Epidermal melanocyte (primary cell): ENCODE measurements around the gene E4F1.
A peak's percentile ranks its signal among the peaks of the same experiment; 100 is the strongest.

Experiments used
- DNase-seq: peaks from one replicate; pipeline ENCODE4 v3.0.0; 2011; ENCODE audit warnings: low spot score; ENCODE audit not compliant: insufficient read length

Gene E4F1, protein sequence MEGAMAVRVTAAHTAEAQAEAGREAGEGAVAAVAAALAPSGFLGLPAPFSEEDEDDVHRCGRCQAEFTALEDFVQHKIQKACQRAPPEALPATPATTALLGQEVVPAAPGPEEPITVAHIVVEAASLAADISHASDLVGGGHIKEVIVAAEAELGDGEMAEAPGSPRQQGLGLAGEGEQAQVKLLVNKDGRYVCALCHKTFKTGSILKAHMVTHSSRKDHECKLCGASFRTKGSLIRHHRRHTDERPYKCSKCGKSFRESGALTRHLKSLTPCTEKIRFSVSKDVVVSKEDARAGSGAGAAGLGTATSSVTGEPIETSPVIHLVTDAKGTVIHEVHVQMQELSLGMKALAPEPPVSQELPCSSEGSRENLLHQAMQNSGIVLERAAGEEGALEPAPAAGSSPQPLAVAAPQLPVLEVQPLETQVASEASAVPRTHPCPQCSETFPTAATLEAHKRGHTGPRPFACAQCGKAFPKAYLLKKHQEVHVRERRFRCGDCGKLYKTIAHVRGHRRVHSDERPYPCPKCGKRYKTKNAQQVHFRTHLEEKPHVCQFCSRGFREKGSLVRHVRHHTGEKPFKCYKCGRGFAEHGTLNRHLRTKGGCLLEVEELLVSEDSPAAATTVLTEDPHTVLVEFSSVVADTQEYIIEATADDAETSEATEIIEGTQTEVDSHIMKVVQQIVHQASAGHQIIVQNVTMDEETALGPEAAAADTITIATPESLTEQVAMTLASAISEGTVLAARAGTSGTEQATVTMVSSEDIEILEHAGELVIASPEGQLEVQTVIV

DNA sequence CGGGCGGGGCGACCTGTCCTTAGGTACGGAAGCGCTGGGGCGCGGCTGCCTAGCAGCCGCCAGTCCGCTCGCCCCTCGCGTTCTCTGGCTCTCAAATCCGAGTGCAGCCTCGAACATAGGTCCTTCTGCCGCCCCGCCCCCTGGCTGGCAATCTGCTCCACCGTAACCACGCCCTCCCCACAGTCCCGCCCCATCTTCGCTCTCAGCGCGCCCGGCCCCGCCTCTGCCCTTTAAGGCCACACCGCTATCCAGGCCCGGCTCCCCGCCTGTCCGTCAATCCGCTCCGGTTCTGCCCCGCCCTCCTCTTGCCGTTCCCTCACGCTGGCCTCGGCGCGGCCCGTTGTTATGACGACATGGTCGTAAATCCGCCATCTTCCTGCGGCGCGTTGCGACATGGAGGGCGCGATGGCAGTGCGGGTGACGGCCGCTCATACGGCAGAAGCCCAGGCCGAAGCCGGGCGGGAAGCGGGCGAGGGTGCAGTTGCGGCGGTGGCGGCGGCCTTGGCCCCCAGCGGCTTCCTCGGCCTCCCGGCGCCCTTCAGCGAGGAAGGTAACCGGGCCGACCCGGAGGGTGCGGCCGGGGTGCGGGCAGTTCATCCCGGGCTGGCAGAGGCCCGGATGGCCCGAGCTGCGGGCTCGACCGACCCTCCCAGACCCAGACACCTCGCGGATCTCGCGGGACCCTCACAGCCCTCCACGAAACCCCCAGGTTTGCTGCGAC lies at the start of gene E4F1:
Gene E4F1 (plus strand): TSS at position 371 of the 721 bp plus-strand sequence. CDS start 23 bp downstream, at position 394.
- DNase-seq = peak; percentile 100

DNA sequence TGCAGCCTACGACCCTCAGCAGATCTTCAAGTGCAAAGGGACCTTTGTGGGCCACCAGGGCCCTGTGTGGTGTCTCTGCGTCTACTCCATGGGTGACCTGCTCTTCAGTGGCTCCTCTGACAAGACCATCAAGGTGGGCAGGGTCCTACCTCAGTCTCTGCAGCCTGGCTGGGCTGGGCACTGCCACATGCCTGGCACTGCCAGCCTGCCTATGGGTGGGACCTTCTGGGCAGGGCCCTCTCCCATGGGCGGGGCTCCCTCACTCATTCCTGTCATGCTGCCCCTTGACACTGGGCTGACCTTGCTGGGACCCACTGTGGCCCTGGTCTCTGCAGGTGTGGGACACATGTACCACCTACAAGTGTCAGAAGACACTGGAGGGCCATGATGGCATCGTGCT lies 49.5 kb upstream of the E4F1 start:
- DNase-seq = no peak

DNA sequence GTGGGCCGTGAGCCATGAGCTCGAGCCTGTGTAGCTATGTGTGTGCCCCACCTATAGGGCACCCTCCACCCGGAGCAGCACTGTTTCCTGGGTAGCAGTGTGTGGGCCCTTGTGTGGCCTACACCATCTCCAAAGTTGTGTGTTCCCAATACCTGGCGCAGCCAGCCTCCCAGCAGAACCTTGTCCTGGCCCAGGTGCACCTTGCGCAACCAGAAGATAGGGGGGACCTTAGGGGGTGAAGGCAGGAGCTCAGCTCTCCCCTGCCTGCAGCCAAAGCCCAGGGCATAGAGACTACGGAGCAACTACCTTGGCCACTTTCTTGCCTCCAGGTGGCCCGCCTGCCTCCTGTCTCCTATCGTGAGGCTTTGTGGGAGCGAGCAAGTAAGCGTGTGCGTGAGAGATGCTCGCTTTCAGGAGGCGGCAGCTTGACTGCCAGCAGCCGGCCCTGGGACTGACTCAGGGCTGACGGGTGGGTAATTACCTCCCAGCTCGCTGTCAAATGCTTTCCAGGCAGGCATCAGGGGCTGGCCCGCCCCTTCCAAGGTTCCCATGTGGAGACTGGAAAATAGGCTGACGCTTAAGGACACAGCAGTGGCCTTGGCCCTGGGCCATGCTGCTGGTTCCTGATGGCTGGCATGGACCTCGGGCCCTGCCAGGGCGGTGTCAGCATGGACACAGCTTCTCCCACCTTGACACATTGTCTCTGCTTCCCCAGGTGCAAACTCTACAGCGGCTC lies 48.8 kb upstream of the E4F1 start:
- DNase-seq = no peak

DNA sequence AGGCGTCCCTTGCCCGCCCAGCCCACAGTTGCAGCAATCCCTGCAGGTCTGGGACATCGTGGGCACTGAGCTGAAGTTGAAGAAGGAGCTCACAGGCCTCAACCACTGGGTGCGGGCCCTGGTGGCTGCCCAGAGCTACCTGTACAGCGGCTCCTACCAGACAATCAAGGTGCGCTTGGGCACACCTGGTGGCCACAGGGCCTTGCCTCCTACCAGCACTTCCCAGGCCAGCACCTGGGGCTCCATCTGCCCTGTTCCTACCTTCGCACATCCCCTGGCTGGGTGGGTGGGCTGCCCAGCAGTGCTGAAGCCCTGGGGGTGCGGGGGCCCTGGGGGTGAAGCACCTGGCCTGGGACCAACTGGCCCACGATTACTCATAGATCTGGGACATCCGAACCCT lies 47.9 kb upstream of the E4F1 start:
- DNase-seq = no peak

DNA sequence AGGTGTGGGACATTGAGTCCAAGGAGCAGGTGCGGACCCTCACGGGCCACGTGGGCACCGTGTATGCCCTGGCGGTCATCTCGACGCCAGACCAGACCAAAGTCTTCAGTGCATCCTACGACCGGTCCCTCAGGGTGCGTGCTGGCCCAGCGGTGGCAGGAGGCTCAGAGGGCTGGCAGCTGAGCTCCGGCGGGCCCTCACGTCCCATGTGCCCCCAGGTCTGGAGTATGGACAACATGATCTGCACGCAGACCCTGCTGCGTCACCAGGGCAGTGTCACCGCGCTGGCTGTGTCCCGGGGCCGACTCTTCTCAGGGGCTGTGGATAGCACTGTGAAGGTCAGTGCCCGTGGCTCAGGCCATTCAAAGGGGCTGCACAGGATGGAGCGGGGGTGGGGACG lies 47.3 kb upstream of the E4F1 start:
- DNase-seq = no peak

DNA sequence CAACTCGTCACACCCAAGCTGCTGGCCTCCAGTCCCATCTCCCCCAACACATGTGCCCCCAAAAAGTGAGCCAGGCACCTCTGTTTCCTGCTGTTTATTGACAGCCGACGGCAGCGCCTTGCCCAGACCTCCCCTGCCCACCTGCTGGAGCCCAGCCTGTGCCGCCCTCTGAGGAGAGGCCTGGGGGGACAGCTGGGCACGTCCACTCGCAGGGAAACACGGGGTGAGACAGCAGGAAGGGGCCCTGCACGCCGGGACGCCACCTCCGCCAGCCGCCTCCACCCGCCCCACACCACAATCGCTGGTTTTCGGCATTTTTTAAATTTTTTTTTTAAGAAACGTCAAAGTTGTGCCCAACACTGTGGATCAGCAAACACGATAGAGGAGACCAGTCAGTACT lies 46.3 kb upstream of the E4F1 start:
- no peak for DNase-seq

DNA sequence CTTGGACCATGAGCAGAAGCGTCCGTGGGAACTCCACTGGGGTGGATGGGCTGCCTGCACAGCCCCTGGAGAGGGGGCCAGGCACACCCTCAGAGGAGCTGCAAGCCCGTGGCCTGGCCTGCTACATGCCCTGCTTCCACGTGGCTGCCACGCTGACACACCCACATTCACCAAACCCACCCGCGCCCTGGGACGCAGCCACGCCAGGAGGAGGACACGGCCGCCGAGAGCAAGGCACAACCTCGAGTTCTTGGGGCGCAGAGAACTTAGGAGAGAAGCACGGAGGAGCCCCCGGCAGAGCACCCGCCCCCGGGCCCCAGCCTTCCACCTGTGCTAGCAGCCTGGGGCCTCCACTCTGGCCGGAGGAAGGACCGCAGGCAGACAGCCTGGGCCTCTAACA lies 45.8 kb upstream of the E4F1 start:
- DNase-seq = no peak

DNA sequence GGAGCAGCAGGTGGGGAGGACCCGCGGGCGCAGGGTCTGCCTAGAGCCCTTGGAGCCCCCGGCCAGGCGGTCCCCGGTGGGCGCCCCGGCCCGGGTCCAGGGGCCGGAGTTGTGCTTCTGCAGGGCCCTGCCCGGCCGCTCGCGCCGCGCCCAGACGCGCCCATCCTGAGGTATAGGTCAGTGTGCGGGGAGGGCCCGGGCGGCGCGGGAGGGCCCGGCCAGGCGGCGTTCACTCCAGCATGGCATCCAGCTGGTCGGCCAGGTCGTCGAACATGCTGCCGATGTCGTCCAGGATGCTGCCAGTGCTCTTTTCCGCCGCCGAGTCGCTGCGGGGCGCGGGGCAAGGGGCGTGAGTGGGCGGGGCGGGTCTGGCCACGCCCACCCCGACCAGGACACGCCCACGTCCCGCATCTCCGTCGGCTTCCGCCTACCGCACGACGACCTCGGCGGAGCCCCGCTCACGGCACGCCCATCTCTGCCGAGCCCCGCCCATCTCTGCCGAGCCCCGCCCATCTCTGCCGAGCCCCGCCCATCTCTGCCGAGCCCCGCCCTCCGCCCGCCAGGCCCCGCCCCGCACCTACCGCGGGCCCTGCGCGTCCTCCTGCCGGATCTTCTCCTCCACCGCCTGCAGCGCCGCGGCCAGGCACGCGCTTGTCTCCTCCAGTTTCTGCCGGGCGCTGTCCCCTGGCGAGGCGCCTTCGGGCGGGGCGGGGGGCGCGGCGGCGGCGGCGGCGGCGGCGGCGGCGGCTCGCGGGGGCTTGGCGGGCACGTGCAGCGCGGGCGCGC lies 44.9 kb upstream of the E4F1 start:
- no peak for DNase-seq

DNA sequence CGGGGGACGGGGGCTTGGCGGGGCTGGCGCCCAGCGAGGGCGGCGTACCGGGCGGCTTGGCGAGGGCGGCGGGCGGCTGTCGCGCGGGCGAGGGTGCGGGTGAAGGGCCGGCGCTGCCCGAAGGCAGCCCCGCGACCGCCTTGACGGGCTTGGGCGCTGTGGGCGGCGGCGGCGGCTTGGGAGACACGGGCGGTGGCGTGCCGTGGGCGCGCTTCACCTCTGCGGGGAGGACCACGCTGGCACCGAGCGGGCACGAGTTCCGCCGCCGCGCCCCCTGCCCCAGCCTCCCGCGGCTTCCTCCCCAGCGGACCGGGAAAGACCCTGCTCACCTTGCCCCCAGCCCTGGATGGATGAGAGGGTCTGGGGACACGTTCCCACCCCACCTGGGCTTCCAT lies 44.3 kb upstream of the E4F1 start:
- no peak for DNase-seq

DNA sequence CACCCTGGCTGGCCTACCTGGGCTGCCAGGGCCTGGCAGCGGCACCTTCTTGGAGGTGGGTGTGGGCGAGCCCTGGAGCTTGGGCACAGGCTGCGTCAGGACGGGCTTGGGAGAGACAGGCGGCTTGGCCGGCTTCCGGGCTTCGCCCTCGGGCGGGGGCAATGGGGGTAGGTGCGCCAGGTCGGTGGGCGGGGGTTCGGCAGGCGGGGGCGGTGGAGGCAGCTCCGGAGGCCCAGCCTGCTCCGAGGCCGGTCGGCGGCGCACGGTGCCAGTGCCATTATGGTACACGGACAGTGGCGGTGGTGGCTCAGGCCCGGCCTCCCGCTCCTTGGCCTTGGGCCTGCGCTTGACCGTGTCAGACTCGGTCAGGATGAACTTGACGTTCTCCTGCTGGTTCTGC lies 43.8 kb upstream of the E4F1 start:
- DNase-seq = no peak

DNA sequence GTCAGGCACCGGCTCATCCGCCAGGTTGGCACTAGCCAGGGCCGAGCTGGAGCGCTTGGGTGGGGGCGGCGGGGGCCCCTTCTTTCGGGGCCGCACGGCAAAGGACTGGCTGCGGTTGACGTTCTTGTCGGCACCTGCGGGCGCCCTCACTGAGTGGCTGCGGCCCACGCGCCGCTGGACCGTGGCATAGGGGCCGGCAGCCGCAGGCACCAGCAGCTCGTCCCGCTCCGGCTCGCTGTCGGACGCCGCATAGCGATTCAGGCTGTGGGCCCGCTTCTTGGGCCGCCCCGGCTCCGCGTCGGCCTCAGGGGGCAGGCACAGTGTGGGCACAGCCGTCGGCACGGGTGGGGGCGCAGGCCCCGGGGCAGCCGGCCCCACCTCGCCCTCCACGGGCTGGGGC lies 42.9 kb upstream of the E4F1 start:
- DNase-seq = no peak

DNA sequence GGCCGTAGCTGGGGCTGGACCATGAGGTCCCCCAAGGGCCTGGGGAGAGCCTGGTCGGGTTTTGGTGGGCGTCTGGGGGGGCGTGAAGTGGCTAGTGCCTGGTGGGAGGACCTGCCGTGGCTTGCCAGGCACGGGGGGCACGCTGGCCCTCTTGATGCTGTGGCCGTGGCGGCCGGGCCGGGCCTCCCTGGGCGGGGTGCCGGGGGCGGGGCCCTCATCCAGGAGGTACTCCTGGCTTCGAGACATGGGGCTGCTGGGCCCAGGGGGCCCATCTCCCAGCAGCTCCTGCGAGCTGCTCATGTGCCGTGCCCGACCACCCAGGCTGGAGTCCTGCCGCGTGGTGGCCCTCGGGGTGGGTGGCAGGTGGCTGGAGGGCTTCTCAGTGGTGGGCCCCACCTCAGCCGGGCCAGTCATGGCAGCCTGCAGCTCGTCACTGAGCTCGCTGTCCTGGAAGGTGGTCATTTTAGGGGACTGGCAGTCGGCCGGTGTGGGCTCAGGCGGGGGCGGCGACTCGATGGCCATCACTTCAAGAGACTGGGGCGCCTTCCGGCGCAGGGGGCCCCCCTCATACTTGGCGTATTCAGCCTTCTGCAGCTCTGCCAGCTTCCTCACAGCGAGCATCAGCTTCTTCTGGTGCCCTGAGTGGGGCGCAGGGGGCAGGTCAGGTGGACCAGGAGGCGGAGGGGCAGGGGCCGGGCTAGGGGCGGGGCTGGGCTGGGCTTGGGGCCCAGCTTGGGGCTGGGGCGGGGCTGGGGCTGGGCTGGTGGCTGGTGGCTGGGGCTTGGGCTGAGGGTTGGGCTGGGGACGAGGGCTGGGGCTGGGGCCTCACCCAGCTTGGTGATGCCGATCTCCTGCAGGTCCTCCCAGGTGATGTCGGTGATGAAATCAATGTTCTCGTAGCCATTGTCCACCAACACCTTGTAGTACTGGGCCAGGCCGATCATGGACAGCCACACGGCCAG lies 42.1 kb upstream of the E4F1 start:
- no peak for DNase-seq

DNA sequence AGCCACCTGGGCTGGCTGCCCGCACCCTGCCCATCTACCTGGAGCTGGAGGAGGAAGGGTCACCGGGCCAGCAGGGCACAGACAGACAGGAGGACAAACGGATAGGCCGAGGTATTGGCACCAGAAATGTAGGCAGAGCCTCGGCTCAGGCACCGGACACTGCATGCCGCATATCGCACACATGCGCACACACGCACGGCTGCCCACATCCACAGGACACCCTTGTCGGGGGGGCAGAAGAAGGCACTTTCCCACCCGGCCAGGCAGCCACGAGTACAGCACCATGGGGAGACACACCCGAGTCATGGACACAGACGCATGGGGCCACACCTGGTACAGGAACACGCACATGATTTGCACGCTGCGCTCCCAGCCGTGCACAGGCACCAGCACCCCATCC lies 41.4 kb upstream of the E4F1 start:
- no peak for DNase-seq

DNA sequence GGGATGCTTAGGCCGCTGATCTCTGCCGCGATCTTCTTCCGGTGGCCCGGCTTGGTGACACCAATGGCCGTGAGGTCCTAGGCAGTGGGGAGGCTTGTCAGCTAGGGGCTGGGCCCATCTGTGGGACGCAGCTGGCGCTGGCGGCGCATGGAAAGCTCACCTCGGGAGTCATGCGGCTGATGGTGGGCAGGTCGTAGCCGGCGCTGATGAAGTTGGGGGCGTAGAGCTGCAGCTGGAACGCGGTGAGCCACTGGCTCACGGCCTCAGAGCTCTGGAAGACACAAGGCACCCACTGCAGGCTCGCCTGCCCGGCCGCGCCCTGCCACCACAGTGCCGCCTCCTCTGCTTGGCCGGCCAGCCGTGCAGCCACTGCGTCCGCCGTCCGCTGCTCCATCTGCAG lies 39.7 kb upstream of the E4F1 start:
- no peak for DNase-seq

DNA sequence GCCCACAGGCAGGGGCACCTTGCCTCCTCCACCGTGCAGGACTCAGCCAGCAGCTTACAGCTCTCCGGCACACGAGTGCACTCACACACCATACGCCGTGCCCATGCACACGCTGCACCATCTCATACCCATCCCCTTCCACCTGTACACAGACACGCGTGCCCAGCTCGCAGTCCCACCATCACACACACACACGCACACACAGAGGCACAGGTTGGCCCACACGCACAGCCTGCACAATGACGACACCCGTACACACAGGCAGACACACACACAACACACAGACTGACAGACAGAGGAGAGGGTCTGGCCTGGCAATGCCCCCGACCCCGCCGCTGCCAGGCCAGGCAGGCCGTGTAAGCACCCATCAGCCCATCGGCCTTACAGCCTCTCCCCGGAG lies 39.0 kb upstream of the E4F1 start:
- no peak for DNase-seq

DNA sequence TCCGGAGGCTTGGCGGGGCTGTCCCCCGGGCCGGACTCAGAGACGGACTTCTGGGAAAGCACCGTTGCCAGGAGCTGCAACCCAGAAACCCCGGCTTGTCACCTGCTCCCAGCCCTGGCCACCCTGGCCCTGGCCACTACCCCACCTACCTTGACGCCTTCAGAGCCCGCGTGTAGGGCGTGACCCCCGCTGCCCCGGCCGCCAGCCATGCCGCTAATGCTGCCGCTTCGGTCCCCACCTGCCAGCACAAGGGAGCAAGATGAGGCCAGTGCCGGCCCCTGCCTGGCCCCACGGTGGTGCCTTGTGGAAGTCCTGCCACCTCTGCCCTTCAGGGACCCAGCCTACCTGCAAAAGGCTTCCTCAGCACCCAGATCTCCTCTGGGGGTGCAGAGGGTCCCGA lies 38.4 kb upstream of the E4F1 start:
- no peak for DNase-seq

DNA sequence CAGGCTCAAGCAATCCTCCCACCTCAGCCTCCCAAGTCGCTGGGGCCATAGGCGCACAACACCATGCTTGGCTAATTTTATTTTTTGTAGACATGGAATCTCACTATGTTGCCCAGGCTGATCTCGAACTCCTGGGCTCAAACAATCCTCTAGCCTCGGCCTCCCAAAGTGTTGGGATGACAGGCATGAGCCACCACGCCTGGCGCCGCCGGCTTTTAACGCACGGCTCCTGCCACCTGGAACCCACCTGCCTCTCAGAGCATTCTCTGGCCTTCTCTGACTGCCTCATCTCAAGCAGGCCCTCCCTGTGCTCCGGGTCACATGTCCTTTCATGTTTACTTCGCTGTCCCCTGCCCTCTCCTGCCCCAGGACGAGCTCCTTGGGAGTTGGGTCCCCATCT lies 37.3 kb upstream of the E4F1 start:
- no peak for DNase-seq

DNA sequence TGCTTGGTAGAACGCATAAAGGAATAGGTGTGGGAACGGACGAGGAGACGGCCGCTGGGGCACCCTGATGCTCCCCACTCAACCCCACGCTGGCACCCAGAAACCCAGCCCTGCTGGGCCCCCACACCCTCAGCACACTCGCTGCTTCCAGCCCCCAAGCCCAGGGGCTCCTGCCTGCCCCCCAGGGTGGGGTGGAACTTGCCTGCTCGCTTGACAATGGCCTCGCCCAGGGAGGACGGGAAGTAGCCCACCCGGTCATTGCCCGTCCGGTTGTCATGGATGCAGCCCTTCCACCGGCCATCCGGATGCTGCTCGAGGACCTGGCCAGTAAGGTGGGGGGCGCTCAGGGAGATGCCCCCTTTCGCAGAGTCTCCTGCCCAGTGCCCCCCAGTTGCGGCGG lies 36.9 kb upstream of the E4F1 start:
- DNase-seq = no peak

DNA sequence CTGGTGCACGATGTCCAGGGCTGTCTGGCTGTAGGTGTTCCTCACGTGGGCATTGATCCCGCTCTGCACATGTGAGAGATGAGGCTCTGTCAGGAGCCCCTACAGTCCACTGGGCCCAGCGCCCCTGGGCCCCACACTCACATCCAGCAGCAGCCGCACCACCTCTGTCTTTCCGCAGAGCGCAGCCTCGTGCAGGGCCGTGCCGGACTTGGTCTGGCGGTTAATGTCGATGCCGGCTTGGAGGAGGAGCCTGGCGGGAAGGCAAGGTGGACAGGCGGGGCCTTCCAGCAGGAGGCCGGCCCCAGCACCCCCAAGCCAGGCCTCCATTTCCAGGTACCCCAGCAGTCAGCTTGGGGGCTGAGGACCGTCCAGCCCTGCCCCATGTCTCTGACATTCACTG lies 36.2 kb upstream of the E4F1 start:
- no peak for DNase-seq

DNA sequence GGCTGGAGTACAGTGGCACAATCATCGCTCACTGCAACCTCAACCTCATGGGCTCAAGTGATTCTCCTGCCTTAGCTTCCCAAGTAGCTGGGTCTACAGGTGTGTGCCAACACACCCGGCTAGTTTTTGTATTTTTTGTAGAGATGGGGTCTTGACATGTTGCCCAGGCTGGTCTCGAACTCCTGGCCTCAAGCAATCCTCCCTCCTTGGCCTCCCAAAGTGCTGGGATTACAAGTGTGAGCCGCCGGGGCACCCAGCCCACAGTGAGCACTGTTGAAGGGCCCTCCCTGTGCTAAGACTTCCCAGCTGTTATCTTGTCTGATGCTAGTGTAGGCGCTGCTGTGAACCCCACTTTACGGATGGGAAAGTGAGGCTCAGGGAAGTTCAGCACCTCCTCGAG lies 35.0 kb upstream of the E4F1 start:
- no peak for DNase-seq
